ENCODE data around the gene IKZF5.

The IKZF5 gene

GRCh38 chr10:123008355-123009104 is at the start of gene IKZF5, which contains the start of gene ACADSB:
TSS of gene IKZF5 (minus strand) at chr10:123008795. CDS start at chr10:122998625, 10,170 bp downstream.
TSS of gene ACADSB (plus strand) at chr10:123009006. CDS start at chr10:123009030, 24 bp downstream.
- TF ChIP-seq NFIC (IDR thresholded peaks at IDR 0.05), result no peak; the same call in 1 of the 2 replicates
- TF ChIP-seq RAD21 (IDR thresholded peaks at IDR 0.05; ENCODE audit: low read depth), result no peak
- no peak for TF ChIP-seq REST (IDR thresholded peaks at IDR 0.05; ENCODE audit: low read depth)
- peak; percentile 95 for TF ChIP-seq TAF1 (IDR thresholded peaks at IDR 0.05; ENCODE audit: low read depth)
- no peak for TF ChIP-seq ZBTB7A (IDR thresholded peaks at IDR 0.05; ENCODE audit: low read depth)
- TF ChIP-seq TEAD4 (IDR thresholded peaks at IDR 0.05), result no peak
- TF ChIP-seq FOXM1 (IDR thresholded peaks at IDR 0.05; ENCODE audit: borderline replicate concordance, low read depth), result peak; percentile 11; the same call in 1 of the 2 replicates
- peak; percentile 84 for TF ChIP-seq MAX (IDR thresholded peaks at IDR 0.05)
- TF ChIP-seq CREB1 (IDR thresholded peaks at IDR 0.05; ENCODE audit: low read depth), result 0 out of 2 replicates have a peak, but pooled peaks have one; percentile 24
- peak; percentile 42; the same call in 1 of the 2 replicates for TF ChIP-seq EGR1 (IDR thresholded peaks at IDR 0.05)
- TF ChIP-seq CEBPB (IDR thresholded peaks at IDR 0.05), result no peak
- TF ChIP-seq YY1 (IDR thresholded peaks at IDR 0.05; ENCODE audit: low read depth), result peak; percentile 99
- no peak for TF ChIP-seq USF1 (IDR thresholded peaks at IDR 0.05)
- peak; percentile 56 for TF ChIP-seq TCF12 (IDR thresholded peaks at IDR 0.05; ENCODE audit: low read depth)
- TF ChIP-seq EP300 (IDR thresholded peaks at IDR 0.05; ENCODE audit: borderline replicate concordance), result peak; percentile 23; the same call in 1 of the 2 replicates

GRCh38 chr10:123057968-123058367 is 49.4 kb upstream of the IKZF5 start:
- TF ChIP-seq MAX (IDR thresholded peaks at IDR 0.05) (no peak), EGR1 (IDR thresholded peaks at IDR 0.05) (no peak), ZBTB7A (IDR thresholded peaks at IDR 0.05; ENCODE audit: low read depth) (no peak), NFIC (IDR thresholded peaks at IDR 0.05) (no peak), EP300 (IDR thresholded peaks at IDR 0.05; ENCODE audit: borderline replicate concordance) (no peak)

GRCh38 chr10:123045961-123046731 is 37.6 kb upstream of the IKZF5 start:
- TF ChIP-seq YY1 (IDR thresholded peaks at IDR 0.05; ENCODE audit: low read depth) (no peak), TEAD4 (IDR thresholded peaks at IDR 0.05) (no peak), NFIC (IDR thresholded peaks at IDR 0.05) (no peak), ZBTB7A (IDR thresholded peaks at IDR 0.05; ENCODE audit: low read depth) (no peak), FOXM1 (IDR thresholded peaks at IDR 0.05; ENCODE audit: borderline replicate concordance, low read depth) (no peak), TCF12 (IDR thresholded peaks at IDR 0.05; ENCODE audit: low read depth) (no peak), EP300 (IDR thresholded peaks at IDR 0.05; ENCODE audit: borderline replicate concordance) (no peak), CEBPB (IDR thresholded peaks at IDR 0.05) (no peak), EGR1 (IDR thresholded peaks at IDR 0.05) (no peak), REST (IDR thresholded peaks at IDR 0.05; ENCODE audit: low read depth) (no peak), MAX (IDR thresholded peaks at IDR 0.05) (no peak), USF1 (IDR thresholded peaks at IDR 0.05) (no peak), CREB1 (IDR thresholded peaks at IDR 0.05; ENCODE audit: low read depth) (no peak)

GRCh38 chr10:123044391-123044790 is 35.8 kb upstream of the IKZF5 start:
- TF ChIP-seq CREB1 (IDR thresholded peaks at IDR 0.05; ENCODE audit: low read depth) (no peak), RAD21 (IDR thresholded peaks at IDR 0.05; ENCODE audit: low read depth) (peak; percentile 57)

- TF ChIP-seq TAF1 (IDR thresholded peaks at IDR 0.05; ENCODE audit: low read depth), result no peak
- TF ChIP-seq RAD21 (IDR thresholded peaks at IDR 0.05; ENCODE audit: low read depth), result peak; percentile 93
- TF ChIP-seq TEAD4 (IDR thresholded peaks at IDR 0.05), result no peak
Measured at GRCh38 chr10:123043409-123043925, 34.9 kb upstream of the IKZF5 start.
